HL-60 (cell line): ENCODE data around the gene ARID1B.

Source experiments
- POLR2AphosphoS5 ChIP-seq: IDR thresholded peaks from 2 replicates; pipeline ENCODE4 v1.6.1; 2012; ENCODE audit warnings: low read depth
- TF ChIP-seq, protein P1 (sequence below): IDR thresholded peaks from one replicate; pipeline ENCODE4 v1.5.1; 2011; ENCODE audit warnings: low read length, control low read depth, inconsistent platforms; ENCODE audit not compliant: insufficient read depth

DNA sequence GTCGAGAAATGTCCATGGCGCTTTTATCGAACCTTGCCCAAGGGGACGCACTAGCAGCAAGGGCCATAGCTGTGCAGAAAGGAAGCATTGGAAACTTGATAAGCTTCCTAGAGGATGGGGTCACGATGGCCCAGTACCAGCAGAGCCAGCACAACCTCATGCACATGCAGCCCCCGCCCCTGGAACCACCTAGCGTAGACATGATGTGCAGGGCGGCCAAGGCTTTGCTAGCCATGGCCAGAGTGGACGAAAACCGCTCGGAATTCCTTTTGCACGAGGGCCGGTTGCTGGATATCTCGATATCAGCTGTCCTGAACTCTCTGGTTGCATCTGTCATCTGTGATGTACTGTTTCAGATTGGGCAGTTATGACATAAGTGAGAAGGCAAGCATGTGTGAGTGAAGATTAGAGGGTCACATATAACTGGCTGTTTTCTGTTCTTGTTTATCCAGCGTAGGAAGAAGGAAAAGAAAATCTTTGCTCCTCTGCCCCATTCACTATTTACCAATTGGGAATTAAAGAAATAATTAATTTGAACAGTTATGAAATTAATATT lies 430.4 kb downstream of the ARID1B start:
- TF ChIP-seq, protein P1, sequence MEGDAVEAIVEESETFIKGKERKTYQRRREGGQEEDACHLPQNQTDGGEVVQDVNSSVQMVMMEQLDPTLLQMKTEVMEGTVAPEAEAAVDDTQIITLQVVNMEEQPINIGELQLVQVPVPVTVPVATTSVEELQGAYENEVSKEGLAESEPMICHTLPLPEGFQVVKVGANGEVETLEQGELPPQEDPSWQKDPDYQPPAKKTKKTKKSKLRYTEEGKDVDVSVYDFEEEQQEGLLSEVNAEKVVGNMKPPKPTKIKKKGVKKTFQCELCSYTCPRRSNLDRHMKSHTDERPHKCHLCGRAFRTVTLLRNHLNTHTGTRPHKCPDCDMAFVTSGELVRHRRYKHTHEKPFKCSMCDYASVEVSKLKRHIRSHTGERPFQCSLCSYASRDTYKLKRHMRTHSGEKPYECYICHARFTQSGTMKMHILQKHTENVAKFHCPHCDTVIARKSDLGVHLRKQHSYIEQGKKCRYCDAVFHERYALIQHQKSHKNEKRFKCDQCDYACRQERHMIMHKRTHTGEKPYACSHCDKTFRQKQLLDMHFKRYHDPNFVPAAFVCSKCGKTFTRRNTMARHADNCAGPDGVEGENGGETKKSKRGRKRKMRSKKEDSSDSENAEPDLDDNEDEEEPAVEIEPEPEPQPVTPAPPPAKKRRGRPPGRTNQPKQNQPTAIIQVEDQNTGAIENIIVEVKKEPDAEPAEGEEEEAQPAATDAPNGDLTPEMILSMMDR, result no peak
- no peak for TF ChIP-seq POLR2AphosphoS5
